Measurements from ENCODE around the gene GRM2.

The GRM2 gene

GRCh38 chr3:51703761-51704510 lies 2.9 kb upstream of the GRM2 start:
- Histone ChIP-seq H3K27ac (ENCODE audit: low read depth, low read length) (no peak overlapping the region), H3K79me1 (ENCODE audit: low read length) (no peaks in the 10 kb centered on the region), H3K18ac (ENCODE audit: low read length) (no peak overlapping the region), H3K4ac (ENCODE audit: low read depth, low read length) (no peak overlapping the region), H4K5ac (ENCODE audit: low read length) (no peak overlapping the region), H3K9ac (ENCODE audit: low read length) (no peak overlapping the region), H3K79me2 (ENCODE audit: control insufficient read depth, insufficient read depth, low read length) (no peaks in the 10 kb centered on the region), H3K4me1 (ENCODE audit: control insufficient read depth, low read depth, low read length) (peaks cover 4% of the 10 kb centered on the region), H3K4me3 (ENCODE audit: low read length) (no peak overlapping the region), H2BK5ac (ENCODE audit: low read length) (no peak overlapping the region), H3K4me2 (ENCODE audit: low read length) (no peak overlapping the region), H2BK120ac (ENCODE audit: low read depth, low read length) (no peak overlapping the region), H3K23ac (ENCODE audit: low read length) (no peak overlapping the region), H4K8ac (ENCODE audit: low read depth, low read length) (no peak overlapping the region), H3K56ac (ENCODE audit: low read length) (no peak overlapping the region), H3K36me3 (ENCODE audit: control insufficient read depth, insufficient read depth, low read length) (no peaks in the 10 kb centered on the region), H3K27me3 (ENCODE audit: insufficient read depth, low read length, poor library complexity) (peaks cover 7% of the 10 kb centered on the region), H2AK5ac (ENCODE audit: low read length) (no peak overlapping the region), H2BK15ac (replicated peaks; ENCODE audit: low read depth) (no peak overlapping the region)
- no peak for DNase-seq
- no CpG with 5 or more reads among the region's 12 CpGs for WGBS (ENCODE audit: extremely low coverage, insufficient coverage, low lambda C conversion rate)

GRCh38 chr3:51704511-51704950 lies 2.3 kb upstream of the GRM2 start:
- Histone ChIP-seq H3K56ac (ENCODE audit: low read length) (no peak overlapping the region), H3K4ac (ENCODE audit: low read depth, low read length) (no peak overlapping the region), H3K4me1 (ENCODE audit: control insufficient read depth, low read depth, low read length) (peaks cover 4% of the 10 kb centered on the region), H2BK120ac (ENCODE audit: low read depth, low read length) (no peak overlapping the region), H3K18ac (ENCODE audit: low read length) (no peak overlapping the region), H3K23ac (ENCODE audit: low read length) (no peak overlapping the region), H3K36me3 (ENCODE audit: control insufficient read depth, insufficient read depth, low read length) (no peaks in the 10 kb centered on the region), H4K8ac (ENCODE audit: low read depth, low read length) (no peak overlapping the region), H3K9ac (ENCODE audit: low read length) (no peak overlapping the region), H4K5ac (ENCODE audit: low read length) (no peak overlapping the region), H3K79me2 (ENCODE audit: control insufficient read depth, insufficient read depth, low read length) (no peaks in the 10 kb centered on the region), H3K27ac (ENCODE audit: low read depth, low read length) (no peak overlapping the region), H3K4me3 (ENCODE audit: low read length) (no peak overlapping the region), H3K27me3 (ENCODE audit: insufficient read depth, low read length, poor library complexity) (peaks cover 7% of the 10 kb centered on the region), H2AK5ac (ENCODE audit: low read length) (no peak overlapping the region), H3K79me1 (ENCODE audit: low read length) (no peaks in the 10 kb centered on the region), H2BK5ac (ENCODE audit: low read length) (no peak overlapping the region), H2BK15ac (replicated peaks; ENCODE audit: low read depth) (no peak overlapping the region), H3K4me2 (ENCODE audit: low read length) (no peak overlapping the region)
- no peak for DNase-seq
- WGBS (ENCODE audit: extremely low coverage, insufficient coverage, low lambda C conversion rate) = no CpG with 5 or more reads among the region's 4 CpGs

- Histone ChIP-seq H2BK5ac (ENCODE audit: low read length) (no peak overlapping the region), H3K27me3 (ENCODE audit: insufficient read depth, low read length, poor library complexity) (peaks cover 7% of the 10 kb centered on the region), H3K4me1 (ENCODE audit: control insufficient read depth, low read depth, low read length) (peaks cover 4% of the 10 kb centered on the region), H3K79me1 (ENCODE audit: low read length) (no peaks in the 10 kb centered on the region), H3K36me3 (ENCODE audit: control insufficient read depth, insufficient read depth, low read length) (no peaks in the 10 kb centered on the region), H3K27ac (ENCODE audit: low read depth, low read length) (no peak overlapping the region), H4K8ac (ENCODE audit: low read depth, low read length) (no peak overlapping the region), H3K79me2 (ENCODE audit: control insufficient read depth, insufficient read depth, low read length) (no peaks in the 10 kb centered on the region), H3K4me3 (ENCODE audit: low read length) (no peak overlapping the region), H3K56ac (ENCODE audit: low read length) (no peak overlapping the region), H2BK15ac (replicated peaks; ENCODE audit: low read depth) (no peak overlapping the region), H3K18ac (ENCODE audit: low read length) (no peak overlapping the region), H2BK120ac (ENCODE audit: low read depth, low read length) (no peak overlapping the region), H3K4ac (ENCODE audit: low read depth, low read length) (no peak overlapping the region), H3K4me2 (ENCODE audit: low read length) (no peak overlapping the region), H3K23ac (ENCODE audit: low read length) (no peak overlapping the region), H4K5ac (ENCODE audit: low read length) (no peak overlapping the region), H3K9ac (ENCODE audit: low read length) (no peak overlapping the region), H2AK5ac (ENCODE audit: low read length) (no peak overlapping the region)
- no peak for DNase-seq
- no CpG with 5 or more reads among the region's 8 CpGs for WGBS (ENCODE audit: extremely low coverage, insufficient coverage, low lambda C conversion rate)
Observed at GRCh38 chr3:51705276-51706020, 1.4 kb upstream of the GRM2 start.

DNA sequence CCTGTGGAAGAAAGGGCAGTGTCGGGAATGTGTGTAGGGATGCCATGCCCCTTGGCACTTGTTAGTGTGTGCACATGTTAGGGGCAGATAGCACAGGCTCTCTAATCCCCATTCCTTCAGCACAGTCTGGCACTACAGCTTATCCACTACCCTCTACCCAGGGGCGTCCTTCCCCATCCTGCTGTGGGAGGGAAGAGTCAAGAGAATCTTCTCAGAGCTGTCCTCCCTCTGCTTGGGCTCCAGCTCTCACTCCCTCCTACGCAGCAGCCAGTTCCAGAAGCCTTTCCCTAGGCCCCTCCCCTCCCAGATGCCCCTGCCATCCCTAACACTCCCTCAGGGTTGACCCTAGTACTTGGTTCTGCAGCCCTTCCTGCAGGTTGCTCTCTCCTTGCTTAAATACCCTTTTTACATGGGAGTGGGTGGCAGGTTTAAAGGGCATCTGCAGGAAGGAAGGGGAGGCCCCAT lies 815 bp upstream of the GRM2 start:
- Histone ChIP-seq H3K27ac (ENCODE audit: low read depth, low read length) (no peak overlapping the region), H3K4me2 (ENCODE audit: low read length) (no peak overlapping the region), H3K27me3 (ENCODE audit: insufficient read depth, low read length, poor library complexity) (peaks cover 7% of the 10 kb centered on the region), H2BK5ac (ENCODE audit: low read length) (no peak overlapping the region), H2AK5ac (ENCODE audit: low read length) (no peak overlapping the region), H3K23ac (ENCODE audit: low read length) (no peak overlapping the region), H4K5ac (ENCODE audit: low read length) (no peak overlapping the region), H2BK120ac (ENCODE audit: low read depth, low read length) (no peak overlapping the region), H3K36me3 (ENCODE audit: control insufficient read depth, insufficient read depth, low read length) (no peaks in the 10 kb centered on the region), H4K8ac (ENCODE audit: low read depth, low read length) (no peak overlapping the region), H3K4ac (ENCODE audit: low read depth, low read length) (no peak overlapping the region), H3K4me1 (ENCODE audit: control insufficient read depth, low read depth, low read length) (peaks cover 4% of the 10 kb centered on the region), H3K79me2 (ENCODE audit: control insufficient read depth, insufficient read depth, low read length) (no peaks in the 10 kb centered on the region), H3K9ac (ENCODE audit: low read length) (no peak overlapping the region), H3K56ac (ENCODE audit: low read length) (no peak overlapping the region), H3K18ac (ENCODE audit: low read length) (no peak overlapping the region), H2BK15ac (replicated peaks; ENCODE audit: low read depth) (no peak overlapping the region), H3K4me3 (ENCODE audit: low read length) (no peak overlapping the region), H3K79me1 (ENCODE audit: low read length) (no peaks in the 10 kb centered on the region)
- no peak for DNase-seq
- WGBS (ENCODE audit: extremely low coverage, insufficient coverage, low lambda C conversion rate) = no CpG with 5 or more reads among the region's 3 CpGs

DNA sequence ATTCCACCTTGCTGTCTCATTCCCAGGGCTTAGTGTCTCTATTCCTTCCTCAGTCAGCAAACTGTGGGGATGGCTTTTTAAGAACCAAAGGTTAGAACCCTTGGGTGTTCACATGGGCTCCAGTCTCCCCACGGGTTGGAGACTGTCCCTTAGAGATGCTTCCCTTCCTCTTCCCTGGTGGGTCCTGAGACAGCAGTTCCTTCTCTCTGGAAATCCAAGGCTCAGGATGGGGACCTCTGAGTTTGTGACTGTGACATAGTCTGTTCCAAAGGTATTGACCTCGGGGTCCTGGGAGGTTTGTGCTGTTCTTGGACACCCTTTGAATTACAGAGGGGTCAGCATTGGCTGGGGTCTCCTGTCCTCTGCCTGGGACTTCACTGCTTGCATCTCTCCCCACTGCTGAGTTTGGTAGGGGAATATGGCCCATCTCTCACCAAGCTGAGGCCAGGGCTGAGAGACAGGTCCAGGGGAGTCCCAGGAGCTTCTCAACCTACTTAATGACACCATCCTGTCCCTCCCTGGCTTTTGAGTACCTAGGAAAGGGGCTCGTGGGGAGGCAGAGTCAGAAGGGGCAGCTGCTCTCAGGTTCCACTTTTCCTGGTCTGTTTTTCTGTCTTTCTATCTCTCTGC lies 1.5 kb downstream of the GRM2 start:
- Histone ChIP-seq H3K36me3 (ENCODE audit: control insufficient read depth, insufficient read depth, low read length) (no peaks in the 10 kb centered on the region), H2BK15ac (replicated peaks; ENCODE audit: low read depth) (no peak overlapping the region), H3K4me3 (ENCODE audit: low read length) (no peak overlapping the region), H3K23ac (ENCODE audit: low read length) (no peak overlapping the region), H3K79me2 (ENCODE audit: control insufficient read depth, insufficient read depth, low read length) (no peaks in the 10 kb centered on the region), H2AK5ac (ENCODE audit: low read length) (no peak overlapping the region), H4K8ac (ENCODE audit: low read depth, low read length) (no peak overlapping the region), H3K4ac (ENCODE audit: low read depth, low read length) (no peak overlapping the region), H4K5ac (ENCODE audit: low read length) (no peak overlapping the region), H3K56ac (ENCODE audit: low read length) (no peak overlapping the region), H2BK5ac (ENCODE audit: low read length) (no peak overlapping the region), H3K9ac (ENCODE audit: low read length) (no peak overlapping the region), H3K4me1 (ENCODE audit: control insufficient read depth, low read depth, low read length) (peaks cover 1% of the 10 kb centered on the region), H3K18ac (ENCODE audit: low read length) (no peak overlapping the region), H3K4me2 (ENCODE audit: low read length) (no peak overlapping the region), H2BK120ac (ENCODE audit: low read depth, low read length) (no peak overlapping the region), H3K79me1 (ENCODE audit: low read length) (no peaks in the 10 kb centered on the region), H3K27ac (ENCODE audit: low read depth, low read length) (no peak overlapping the region), H3K27me3 (ENCODE audit: insufficient read depth, low read length, poor library complexity) (peaks cover 7% of the 10 kb centered on the region)
- no CpG with 5 or more reads among the region's 3 CpGs for WGBS (ENCODE audit: extremely low coverage, insufficient coverage, low lambda C conversion rate)
- DNase-seq = no peak

Data from mesendoderm (in vitro differentiated cells).